IPS DF 6.9 (cell line): ENCODE data around the gene DPY19L3.
"Not testable (repeated sequence)": the region's sequence is repeated elsewhere in the genome, so short reads cannot be mapped to it uniquely, and the experiment has no call there.

ENCODE experiments used
- DNase-seq: peaks from one replicate; pipeline ENCODE4 v3.0.0-alpha.2; 2013; ENCODE audit warnings: low read depth, low spot score
- H3K27ac ChIP-seq: one replicate; pipeline ENCODE4 v1.5.1; 2013; ENCODE audit warnings: low read length, control low read depth
- H3K27me3 ChIP-seq: 2 replicates; pipeline ENCODE4 v1.6.1; 2013; ENCODE audit warnings: mild to moderate bottlenecking, low read length; ENCODE audit not compliant: control insufficient read depth, insufficient read depth
- H3K36me3 ChIP-seq: 2 replicates; pipeline ENCODE4 v1.6.1; 2013; ENCODE audit warnings: low read length; ENCODE audit not compliant: control insufficient read depth, insufficient read depth
- H3K4me1 ChIP-seq: 2 replicates; pipeline ENCODE4 v1.6.1; 2013; ENCODE audit warnings: low read length; ENCODE audit not compliant: control insufficient read depth, insufficient read depth
- H3K4me3 ChIP-seq: 2 replicates; pipeline ENCODE4 v1.5.1; 2013; ENCODE audit warnings: mild to moderate bottlenecking, low read length
- H3K9me3 ChIP-seq: 2 replicates; pipeline ENCODE4 v1.6.1; 2013; ENCODE audit warnings: low read length, inconsistent platforms; ENCODE audit not compliant: control insufficient read depth, insufficient read depth
- WGBS: extraction: QIAGEN DNeasy Blood & Tissue Kit; methylation state at CpG from one replicate; pipeline ENCODE4 v1.1.7; 2013; ENCODE audit warnings: mixed read lengths, missing lambda C conversion rate; ENCODE audit not compliant: insufficient read length, insufficient coverage; 5-methylcytosine and 5-hydroxymethylcytosine counted together

The DPY19L3 gene

DNA sequence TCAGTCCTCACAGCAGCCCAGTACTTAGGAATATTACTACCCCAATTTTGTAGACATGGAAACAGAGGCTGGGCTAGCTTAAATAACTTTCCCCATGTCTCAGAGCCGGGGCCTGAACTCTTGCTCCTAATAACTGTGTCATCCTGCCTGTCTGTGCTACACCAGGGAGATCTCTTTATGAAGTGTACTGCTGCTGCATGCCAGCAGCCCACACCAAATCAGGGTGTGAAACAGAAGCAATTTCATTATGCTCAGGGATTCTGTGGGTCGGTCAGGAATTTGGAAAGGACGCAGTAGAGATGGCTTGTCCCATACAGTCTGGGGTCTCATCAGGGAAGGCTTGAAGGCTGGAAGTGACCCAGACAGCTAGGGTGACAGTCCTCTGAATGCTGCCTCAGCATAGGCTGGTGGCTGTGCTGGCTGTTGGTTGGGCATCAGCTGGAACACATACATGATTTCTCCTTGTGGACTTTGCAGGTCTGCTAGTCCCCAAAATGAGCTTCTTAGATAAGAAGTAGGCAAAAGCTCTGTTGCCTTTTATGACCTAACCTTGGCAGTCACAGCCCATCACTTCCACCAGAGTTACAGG lies 37.5 kb upstream of the DPY19L3 start:
- Histone ChIP-seq H3K9me3 (no peaks in the 10 kb centered on the region), H3K4me1 (0 out of 2 replicates have a peak, but pooled peaks cover 1% of the 10 kb centered on the region), H3K4me3 (no peak overlapping the region), H3K27me3 (no peaks in the 10 kb centered on the region), H3K27ac (no peak overlapping the region), H3K36me3 (peaks cover 7% of the 10 kb centered on the region; the same call in 1 of the 2 replicates)
- WGBS = no CpG with 5 or more reads among the region's 3 CpGs
- no peak for DNase-seq

DNA sequence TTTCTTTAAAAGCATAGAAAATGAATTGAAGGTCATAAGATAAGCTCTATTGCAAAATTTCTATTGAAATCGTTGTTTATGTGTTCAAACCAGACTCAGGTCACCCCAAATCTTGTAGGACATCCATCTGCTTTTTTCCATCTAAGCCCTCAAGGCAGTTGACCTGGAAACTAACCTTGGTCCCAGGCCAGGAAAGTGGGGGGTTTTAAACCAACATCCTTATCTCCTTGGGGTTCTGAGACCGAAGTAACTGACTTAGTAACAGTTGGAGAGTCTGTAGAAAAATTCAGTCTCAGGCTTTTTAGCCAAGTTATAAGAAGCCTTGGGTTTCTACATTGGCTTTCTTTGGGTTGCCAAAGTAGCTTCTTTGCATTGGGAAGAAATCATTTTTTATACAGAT lies 36.8 kb upstream of the DPY19L3 start:
- Histone ChIP-seq H3K4me1 (0 out of 2 replicates have a peak, but pooled peaks cover 1% of the 10 kb centered on the region), H3K27ac (no peak overlapping the region), H3K27me3 (no peaks in the 10 kb centered on the region), H3K9me3 (no peaks in the 10 kb centered on the region), H3K4me3 (no peak overlapping the region), H3K36me3 (peaks cover 7% of the 10 kb centered on the region; the same call in 1 of the 2 replicates)
- no peak for DNase-seq
- WGBS = no CpG with 5 or more reads among the region's 2 CpGs

- Histone ChIP-seq H3K27ac (no peak overlapping the region), H3K4me1 (0 out of 2 replicates have a peak, but pooled peaks cover 1% of the 10 kb centered on the region), H3K4me3 (no peak overlapping the region), H3K27me3 (no peaks in the 10 kb centered on the region), H3K9me3 (no peaks in the 10 kb centered on the region), H3K36me3 (peaks cover 7% of the 10 kb centered on the region; the same call in 1 of the 2 replicates)
- DNase-seq = no peak
- no CpG with 5 or more reads among the region's 7 CpGs for WGBS
These were observed 32.6 kb upstream of the DPY19L3 start for GRCh38 chr19:32372726-32373517.

DNA sequence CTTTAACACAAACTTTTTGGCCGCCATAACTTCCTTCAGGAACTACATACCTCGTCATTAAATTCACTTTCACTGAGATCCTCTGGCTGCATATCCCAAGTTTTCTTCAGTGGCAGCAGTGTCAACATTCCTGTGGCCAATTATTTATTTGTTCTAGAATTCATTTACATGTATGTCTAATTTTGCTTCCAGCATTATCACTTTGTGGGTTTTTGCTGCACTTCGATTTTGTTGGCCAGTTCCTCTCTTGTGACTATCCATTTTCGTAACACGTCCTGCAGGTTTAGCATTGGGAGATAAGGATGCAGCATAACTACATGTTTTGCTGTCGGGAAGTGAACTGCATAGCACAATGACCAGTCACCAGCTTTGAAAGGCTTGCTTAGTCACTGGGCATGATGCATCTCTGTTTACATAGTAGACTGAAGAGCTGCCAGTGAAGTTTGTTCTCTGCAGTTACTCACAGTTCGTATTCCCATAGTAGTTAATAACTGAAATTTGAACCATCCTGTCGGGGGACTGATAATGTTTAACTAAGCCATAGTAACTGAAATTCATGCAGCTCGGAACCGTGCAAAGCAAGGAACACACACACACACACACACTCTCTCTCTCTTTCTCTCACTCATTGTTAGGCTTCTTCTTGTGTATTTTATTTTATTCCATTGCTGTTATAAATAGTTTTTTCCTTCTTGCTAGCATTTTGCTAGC lies 31.8 kb upstream of the DPY19L3 start:
- Histone ChIP-seq H3K27me3 (no peaks in the 10 kb centered on the region), H3K36me3 (peaks cover 7% of the 10 kb centered on the region; the same call in 1 of the 2 replicates), H3K4me1 (0 out of 2 replicates have a peak, but pooled peaks cover 1% of the 10 kb centered on the region), H3K27ac (no peak overlapping the region), H3K9me3 (no peaks in the 10 kb centered on the region), H3K4me3 (no peak overlapping the region)
- no CpG with 5 or more reads among the region's 10 CpGs for WGBS
- DNase-seq = no peak

DNA sequence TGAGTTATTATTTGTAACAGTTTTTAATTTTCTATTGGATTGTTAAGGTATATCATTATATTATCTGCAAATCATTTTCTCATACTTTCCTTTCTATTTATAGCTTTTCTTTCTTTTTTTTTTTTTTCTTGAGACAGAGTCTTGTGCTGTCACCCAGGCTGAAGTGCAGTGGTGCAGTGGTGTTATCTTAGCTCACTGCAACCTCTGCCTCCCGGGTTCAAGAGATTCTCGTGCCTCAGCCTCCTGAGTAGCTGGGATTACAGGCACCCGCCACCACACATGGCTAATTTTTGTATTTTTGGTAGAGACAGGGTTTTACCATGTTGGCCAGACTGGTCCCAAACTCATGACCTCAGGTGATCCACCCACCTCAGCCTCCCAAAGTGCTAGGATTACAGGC lies 31.2 kb upstream of the DPY19L3 start:
- not testable (repeated sequence) for H3K9me3 ChIP-seq, H3K36me3 ChIP-seq, H3K4me3 ChIP-seq, H3K27me3 ChIP-seq, DNase-seq, H3K4me1 ChIP-seq, H3K27ac ChIP-seq
- WGBS = no CpG with 5 or more reads among the region's 3 CpGs

DNA sequence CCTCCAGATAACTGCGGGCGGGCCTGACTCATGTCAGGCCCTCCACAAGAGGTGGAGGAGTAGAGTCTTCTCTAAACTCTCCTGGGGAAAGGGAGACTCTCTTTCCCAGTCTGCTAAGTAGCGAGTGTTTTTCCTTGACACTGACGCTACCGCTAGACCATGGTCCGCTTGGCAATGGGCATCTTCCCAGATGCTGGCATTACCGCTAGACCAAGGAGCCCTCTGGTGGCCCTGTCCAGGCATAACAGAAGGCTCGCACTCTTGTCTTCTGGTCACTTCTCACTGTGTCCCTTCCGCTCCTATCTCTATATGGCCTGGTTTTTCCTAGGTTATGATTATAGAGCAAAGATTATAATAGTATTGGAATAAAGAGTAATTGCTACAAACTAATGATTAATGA lies 28.5 kb upstream of the DPY19L3 start:
- not testable (repeated sequence) for DNase-seq, H3K36me3 ChIP-seq, H3K27me3 ChIP-seq

GRCh38 chr19:32380269-32380668 lies 25.3 kb upstream of the DPY19L3 start:
- no peak overlapping the region for H3K4me3 ChIP-seq
- no peaks in the 10 kb centered on the region for H3K9me3 ChIP-seq
- no peak overlapping the region for H3K27ac ChIP-seq
- no CpG with 5 or more reads among the region's 3 CpGs for WGBS
- DNase-seq = no peak
- H3K36me3 ChIP-seq = no peaks in the 10 kb centered on the region; the same call in 1 of the 2 replicates
- no peaks in the 10 kb centered on the region for H3K4me1 ChIP-seq
- H3K27me3 ChIP-seq = no peaks in the 10 kb centered on the region

More for the DNA sequence above, 28.5 kb upstream of the DPY19L3 start:
- H3K27ac ChIP-seq, H3K4me1 ChIP-seq, H3K4me3 ChIP-seq, H3K9me3 ChIP-seq: not testable (repeated sequence)
- no CpG with 5 or more reads among the region's 9 CpGs for WGBS

GRCh38 chr19:32387701-32388392 lies 17.7 kb upstream of the DPY19L3 start:
- Histone ChIP-seq H3K4me1 (no peaks in the 10 kb centered on the region), H3K27me3 (no peaks in the 10 kb centered on the region), H3K27ac (no peak overlapping the region), H3K36me3 (no peaks in the 10 kb centered on the region; the same call in 1 of the 2 replicates), H3K4me3 (no peak overlapping the region), H3K9me3 (no peaks in the 10 kb centered on the region)
- WGBS = no CpG with 5 or more reads among the region's 7 CpGs
- no peak for DNase-seq

DNA sequence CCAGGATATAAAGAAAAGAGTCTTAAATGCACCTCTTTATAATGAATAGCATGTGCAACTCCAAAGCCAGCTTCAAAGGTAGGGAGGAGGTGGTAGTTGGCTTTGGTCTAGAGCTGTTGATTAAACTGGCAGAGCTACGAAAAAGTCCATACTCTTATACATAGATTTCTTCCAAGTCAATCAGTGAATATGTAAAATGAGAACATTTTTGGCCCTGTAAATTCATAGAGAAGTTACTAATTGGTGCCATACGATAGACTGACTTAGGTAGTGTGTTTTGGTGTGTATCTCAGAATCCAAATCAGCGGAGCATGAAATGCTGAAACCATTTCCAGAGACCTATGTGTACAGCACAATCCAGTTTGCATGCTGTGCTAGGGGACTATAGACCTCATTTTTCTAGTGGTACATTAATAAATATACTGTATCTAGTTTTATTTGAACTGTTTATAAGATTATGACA lies 17.1 kb upstream of the DPY19L3 start:
- no peak overlapping the region for H3K27ac ChIP-seq
- H3K4me3 ChIP-seq = no peak overlapping the region
- DNase-seq = no peak
- WGBS = no CpG with 5 or more reads among the region's 3 CpGs
- H3K27me3 ChIP-seq = no peaks in the 10 kb centered on the region
- H3K36me3 ChIP-seq = no peaks in the 10 kb centered on the region
- no peaks in the 10 kb centered on the region for H3K9me3 ChIP-seq
- H3K4me1 ChIP-seq = no peaks in the 10 kb centered on the region

DNA sequence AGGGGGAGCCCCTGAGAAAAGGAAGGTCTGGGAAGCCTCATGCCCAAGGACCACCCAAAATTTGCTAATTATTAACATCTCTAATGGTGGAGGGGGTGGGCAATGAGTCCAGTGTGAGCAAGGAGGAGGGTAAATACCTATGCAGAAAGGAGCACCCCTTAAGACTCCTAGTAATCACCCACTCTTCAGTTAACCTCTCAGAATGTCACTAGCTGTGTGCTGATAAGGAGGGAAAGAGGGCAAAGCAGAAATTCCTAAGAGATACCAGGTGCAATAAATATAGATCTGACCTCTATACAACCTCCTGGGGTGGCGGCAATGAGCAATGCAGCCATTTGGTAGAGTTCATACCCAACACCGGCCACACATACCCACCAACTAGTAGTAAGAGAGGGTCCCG lies 12.7 kb upstream of the DPY19L3 start:
- no peaks in the 10 kb centered on the region for H3K27me3 ChIP-seq
- no peak overlapping the region for H3K27ac ChIP-seq
- no peaks in the 10 kb centered on the region for H3K9me3 ChIP-seq
- DNase-seq = no peak
- H3K4me1 ChIP-seq = no peaks in the 10 kb centered on the region
- WGBS = no CpG with 5 or more reads among the region's 3 CpGs
- H3K36me3 ChIP-seq = no peaks in the 10 kb centered on the region; the same call in 1 of the 2 replicates
- no peak overlapping the region for H3K4me3 ChIP-seq
